Activated CD4-positive, alpha-beta T cell treated with anti-CD3 and anti-CD28 coated beads, Interleukin-2, amount 50 U/mL, for 24 hours (primary cell): ENCODE data around the gene BEND3.
"Not testable (repeated sequence)": the region's sequence is repeated elsewhere in the genome, so short reads cannot be mapped to it uniquely, and the experiment has no call there.

ENCODE experiments used
- DNase-seq, 2 donors: peaks; one replicate each; pipeline ENCODE4 v3.0.0-alpha.2; 2020; ENCODE audit warnings: low read depth in 1 of 2, low spot score in 1 of 2

BEND3 gene

DNA sequence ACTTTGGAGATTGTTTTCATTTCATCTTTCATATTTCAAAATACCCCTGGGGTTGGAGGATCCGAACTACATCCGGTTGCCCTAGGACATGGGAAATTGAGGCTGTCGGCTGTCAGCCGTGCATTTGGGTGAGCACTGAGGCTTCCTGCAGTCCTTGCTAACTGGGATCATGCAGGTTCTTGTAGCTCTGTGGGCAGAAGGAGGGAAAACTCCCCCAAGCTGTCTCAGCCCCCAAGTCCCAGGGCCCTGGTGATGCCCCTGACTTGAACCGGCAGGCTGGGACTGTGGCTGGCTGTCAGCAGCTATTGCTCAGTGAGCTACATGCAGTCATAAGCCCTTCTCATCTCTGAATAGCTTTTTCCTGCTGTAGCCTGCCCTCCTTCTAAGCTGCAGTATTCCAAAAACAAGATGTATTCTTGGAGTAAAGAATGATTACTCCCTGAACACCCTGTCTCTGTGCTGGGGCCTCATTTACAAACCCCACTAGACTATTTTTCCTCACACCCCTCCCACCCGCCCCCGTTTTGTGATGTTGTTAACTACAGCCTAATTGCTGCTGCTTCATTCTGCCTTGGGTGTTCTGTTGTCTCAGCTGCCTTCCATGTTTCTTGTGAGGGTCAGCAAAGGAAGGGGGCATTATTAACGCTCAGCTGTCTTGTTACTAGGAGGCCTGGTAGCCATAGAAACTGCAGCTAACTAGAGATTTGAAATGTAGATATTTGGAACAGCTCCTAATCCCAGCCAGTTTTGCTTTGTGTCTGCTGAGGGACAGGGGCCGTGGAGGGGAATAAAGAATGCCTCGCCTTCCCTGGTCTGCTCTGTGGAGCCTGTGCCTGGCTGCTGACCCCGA, 69.3 kb downstream of the BEND3 start:
- DNase-seq, result no peak

DNA sequence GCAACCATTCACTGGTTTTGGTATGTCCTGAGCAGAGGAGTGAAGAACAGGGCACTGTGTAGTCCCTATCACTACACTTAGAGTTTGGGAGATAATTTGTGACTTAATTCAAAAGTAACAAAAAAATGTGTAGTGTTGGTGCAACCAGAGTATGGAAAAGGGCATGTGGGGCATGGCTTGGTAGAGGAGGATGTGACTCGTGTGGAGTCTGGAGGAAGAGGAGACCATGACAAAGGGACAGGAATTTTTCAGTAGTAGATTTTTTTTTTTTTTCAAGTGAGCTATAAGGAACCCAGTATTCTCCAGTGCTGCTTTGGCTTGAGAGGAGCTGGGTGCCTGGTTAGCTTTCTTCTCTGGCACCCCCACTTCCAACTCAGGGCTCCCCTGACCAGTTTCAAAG, 82.2 kb downstream of the BEND3 start:
- no peak for DNase-seq

DNA sequence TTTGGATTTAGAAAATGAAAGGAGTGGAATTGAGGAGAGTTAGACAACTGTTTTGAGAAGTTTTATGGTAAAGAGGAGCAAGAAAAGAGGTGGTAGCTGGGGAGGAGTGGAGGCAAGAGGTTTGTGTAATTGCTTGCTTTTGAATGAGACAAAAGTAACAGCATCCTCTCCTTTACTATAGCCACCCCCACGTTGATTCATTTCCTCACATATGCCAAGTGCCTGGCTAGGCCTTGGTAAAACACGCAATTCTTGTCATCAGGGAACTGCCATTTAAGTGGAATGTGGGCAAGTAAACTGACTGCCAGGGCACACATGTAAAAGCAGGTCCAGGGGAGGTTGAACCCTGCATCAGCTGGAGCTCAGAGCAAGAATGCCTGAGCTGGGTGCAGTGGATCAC, 83.3 kb downstream of the BEND3 start:
- no peak for DNase-seq

DNA sequence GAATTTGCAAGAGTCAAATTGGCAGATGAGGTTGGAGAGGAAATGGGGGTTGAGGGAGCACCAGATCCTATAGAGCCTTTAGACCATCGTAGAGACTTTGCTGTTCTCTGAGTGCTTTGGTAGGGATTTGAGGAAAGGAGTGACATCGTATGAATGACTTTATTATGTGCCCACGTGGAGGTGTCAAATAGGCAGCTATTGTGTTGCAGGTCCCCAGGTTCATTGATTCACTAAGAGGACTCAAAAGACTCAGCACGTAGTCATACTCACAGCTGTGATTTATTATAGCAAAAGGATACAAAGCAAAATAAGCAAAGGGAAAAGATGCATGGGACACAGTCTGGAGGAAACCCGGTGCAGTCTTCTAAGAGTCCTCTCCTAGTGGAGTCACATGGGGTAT, 85.2 kb downstream of the BEND3 start:
- DNase-seq, result no peak

DNA sequence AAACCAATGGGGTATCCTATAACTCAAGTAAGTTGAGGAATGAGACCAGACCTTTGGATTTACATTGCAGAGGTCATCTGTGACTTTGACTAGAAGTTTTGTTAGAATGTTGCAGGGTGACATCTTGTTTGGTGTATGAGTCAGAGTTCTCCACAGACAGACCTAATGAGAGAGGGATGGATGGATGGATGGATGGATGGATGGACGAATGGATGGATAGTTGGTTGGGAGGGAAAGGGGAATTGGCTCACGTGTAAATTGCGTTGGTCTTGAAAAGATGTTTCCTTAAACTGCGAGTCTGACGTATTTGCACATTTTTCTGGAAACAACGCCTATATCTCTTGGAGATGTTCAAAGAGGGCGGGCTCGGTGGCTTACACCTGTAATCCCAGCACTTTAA, 88.3 kb downstream of the BEND3 start:
- DNase-seq, result no peak

DNA sequence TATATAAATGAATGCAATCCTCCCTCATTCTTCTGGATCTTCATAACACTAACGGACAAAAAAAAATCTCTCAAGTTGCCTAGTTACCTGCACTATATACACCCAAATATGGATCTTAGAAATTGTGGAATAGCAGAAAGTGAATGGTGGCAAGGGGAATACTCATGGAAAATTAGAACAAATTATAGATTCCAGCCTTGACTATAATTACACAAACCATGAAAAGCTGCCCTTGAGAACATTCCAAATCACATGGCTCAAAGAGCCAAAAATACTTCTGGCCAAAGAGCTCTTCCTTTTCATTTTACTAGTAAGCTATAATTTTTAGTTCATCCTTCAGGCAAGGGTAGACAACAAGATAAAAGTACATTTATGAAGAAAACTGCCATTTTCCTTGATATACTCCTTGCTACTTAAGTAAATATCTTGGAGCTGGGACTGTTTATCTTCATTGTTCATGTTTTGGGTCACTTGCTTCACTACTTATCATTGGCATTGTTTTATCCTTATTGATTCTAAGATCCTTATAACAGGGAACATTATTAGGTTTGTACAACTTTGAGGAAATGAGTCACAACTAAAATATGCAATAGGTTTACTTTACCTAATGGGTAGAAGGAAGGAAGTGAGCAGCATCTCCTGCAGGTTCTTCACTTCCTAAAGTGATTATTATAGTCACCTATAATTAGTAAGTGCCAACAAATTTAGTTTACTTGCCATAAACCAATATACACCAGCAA, 93.7 kb downstream of the BEND3 start:
- no peak for DNase-seq

DNA sequence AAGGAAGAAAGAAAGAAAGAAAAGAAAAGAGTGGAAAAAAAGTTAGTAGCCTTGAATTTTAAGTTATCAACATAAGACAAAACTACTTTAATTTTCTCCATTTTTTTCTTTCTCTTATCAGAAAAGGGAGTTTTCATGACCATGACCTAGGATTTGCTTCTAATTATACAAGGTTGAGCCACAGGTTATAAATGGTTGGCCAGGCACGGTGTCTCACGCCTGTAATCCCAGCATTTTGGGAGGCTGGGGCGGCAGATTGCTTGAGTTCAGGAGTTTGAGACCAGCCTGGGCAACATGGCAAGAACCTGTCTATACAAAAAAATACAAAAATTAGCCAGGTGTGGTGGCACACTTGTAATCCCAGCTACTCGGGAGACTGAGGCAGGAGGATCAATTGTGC, 95.1 kb downstream of the BEND3 start:
- DNase-seq, result no peak

DNA sequence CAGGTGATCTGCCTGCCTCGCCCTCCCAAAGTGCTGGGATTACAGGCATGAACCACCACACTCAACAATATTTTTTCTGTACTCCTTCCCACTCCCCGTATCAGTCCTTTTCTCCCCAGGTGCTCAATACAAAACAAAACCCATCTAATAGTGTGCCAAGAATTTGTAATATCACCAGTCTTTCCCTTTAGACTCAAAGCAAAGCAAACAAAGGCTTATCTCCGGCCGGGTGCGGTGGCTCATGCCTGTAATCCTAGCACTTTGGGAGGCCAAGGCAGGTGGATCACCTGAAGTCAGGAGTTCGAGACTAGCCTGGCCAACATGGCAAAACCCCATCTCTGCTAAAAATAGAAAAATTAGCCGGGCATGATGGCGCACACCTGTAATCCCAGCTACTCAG, 95.7 kb downstream of the BEND3 start:
- DNase-seq, result not testable (repeated sequence)

DNA sequence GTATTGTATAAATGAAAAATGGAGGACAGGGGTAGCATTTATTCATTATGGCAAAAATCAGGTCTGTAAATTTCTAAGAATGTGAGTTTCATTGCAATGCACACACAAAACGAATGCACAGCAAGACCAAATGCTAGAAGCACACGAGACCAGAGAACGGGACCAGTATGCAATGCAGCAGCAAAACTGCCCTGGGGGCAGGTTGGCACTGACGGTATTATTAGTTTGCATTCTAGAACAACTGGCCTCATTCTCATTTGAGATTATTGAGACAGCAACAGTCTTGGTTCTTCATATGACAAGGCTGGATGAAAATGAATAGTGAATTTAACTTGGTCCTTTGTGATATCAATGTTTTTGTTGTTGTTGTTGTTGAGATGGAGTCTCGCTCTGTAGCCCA, 96.3 kb downstream of the BEND3 start:
- DNase-seq, result no peak
